ENCODE measurements around the gene PIH1D1. TPM values are rescaled to one million over a fixed set of nuclear protein-coding genes. Genes with fewer than 3 reads are reported as not detected.

PIH1D1 gene
- total and polyA plus RNA-seq, 2 of the 13 experiments (the other 11 are each of a cell fraction or from before 2014, with no cell fraction given), result 110 to 137 TPM

DNA sequence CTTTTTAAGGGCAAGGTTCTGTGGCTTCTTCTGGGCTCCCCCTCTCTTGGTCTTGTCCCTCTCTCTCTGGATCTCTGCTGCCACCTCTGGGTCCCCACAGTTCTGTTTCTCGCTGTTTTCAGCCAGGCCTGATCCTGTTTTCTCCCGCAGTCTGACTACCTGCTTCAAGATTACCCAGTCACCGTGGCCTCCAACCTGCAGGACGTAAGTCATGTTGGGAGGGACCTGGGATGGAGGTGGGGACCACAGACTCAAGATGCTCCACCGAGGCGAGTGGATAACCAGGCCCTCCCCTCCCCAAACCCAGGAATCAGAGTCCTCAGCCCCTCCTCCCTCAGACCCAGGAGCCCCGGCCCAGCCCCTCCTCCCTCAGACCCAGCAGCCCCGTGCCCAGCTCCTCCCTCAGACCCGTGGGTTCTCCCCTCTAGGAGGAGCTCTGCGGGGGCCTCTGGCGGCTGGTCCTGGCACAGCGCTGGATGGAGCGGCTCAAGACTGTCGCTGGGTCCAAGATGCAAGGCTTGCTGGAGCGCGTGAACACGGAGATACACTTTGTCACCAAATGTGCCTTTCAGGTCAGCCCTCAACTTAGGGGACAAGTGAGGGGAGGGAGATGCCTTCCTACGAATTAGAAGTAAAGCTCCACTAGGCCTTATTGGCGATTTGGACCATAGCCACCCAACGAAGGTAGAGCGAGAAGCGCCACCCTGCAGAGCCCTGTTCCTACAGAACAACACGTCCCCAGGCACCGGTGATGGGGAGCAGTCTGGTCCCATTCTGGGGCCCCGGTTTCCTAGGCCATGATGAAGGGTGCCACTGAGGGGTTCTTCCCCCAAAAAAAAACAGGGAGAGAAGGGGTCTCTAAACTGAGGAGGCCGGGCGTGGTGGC lies 24.6 kb upstream of the PIH1D1 start (continued):
- TF ChIP-seq, protein P1, sequence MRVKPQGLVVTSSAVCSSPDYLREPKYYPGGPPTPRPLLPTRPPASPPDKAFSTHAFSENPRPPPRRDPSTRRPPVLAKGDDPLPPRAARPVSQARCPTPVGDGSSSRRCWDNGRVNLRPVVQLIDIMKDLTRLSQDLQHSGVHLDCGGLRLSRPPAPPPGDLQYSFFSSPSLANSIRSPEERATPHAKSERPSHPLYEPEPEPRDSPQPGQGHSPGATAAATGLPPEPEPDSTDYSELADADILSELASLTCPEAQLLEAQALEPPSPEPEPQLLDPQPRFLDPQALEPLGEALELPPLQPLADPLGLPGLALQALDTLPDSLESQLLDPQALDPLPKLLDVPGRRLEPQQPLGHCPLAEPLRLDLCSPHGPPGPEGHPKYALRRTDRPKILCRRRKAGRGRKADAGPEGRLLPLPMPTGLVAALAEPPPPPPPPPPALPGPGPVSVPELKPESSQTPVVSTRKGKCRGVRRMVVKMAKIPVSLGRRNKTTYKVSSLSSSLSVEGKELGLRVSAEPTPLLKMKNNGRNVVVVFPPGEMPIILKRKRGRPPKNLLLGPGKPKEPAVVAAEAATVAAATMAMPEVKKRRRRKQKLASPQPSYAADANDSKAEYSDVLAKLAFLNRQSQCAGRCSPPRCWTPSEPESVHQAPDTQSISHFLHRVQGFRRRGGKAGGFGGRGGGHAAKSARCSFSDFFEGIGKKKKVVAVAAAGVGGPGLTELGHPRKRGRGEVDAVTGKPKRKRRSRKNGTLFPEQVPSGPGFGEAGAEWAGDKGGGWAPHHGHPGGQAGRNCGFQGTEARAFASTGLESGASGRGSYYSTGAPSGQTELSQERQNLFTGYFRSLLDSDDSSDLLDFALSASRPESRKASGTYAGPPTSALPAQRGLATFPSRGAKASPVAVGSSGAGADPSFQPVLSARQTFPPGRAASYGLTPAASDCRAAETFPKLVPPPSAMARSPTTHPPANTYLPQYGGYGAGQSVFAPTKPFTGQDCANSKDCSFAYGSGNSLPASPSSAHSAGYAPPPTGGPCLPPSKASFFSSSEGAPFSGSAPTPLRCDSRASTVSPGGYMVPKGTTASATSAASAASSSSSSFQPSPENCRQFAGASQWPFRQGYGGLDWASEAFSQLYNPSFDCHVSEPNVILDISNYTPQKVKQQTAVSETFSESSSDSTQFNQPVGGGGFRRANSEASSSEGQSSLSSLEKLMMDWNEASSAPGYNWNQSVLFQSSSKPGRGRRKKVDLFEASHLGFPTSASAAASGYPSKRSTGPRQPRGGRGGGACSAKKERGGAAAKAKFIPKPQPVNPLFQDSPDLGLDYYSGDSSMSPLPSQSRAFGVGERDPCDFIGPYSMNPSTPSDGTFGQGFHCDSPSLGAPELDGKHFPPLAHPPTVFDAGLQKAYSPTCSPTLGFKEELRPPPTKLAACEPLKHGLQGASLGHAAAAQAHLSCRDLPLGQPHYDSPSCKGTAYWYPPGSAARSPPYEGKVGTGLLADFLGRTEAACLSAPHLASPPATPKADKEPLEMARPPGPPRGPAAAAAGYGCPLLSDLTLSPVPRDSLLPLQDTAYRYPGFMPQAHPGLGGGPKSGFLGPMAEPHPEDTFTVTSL (CRISPR knock-in tag; IDR thresholded peaks at IDR 0.05; ENCODE audit: borderline replicate concordance), result no peak
- TF ChIP-seq SIN3A (IDR thresholded peaks at IDR 0.05; ENCODE audit: borderline replicate concordance, low read depth, low read length) (no peak), RAD21 (CRISPR knock-in tag; IDR thresholded peaks at IDR 0.05) (peak; percentile 36), FOXO1 (CRISPR knock-in tag; IDR thresholded peaks at IDR 0.05) (no peak), ZFX (CRISPR knock-in tag; IDR thresholded peaks at IDR 0.05; ENCODE audit: low read depth) (peak; percentile 28; the same call in 1 of the 2 replicates), KDM2A (CRISPR knock-in tag; IDR thresholded peaks at IDR 0.05; ENCODE audit: borderline replicate concordance, low read depth) (peak; percentile 50; the same call in 1 of the 2 replicates), ZNF720 (CRISPR knock-in tag; IDR thresholded peaks at IDR 0.05) (no peak), ATF6 (CRISPR knock-in tag; conservative IDR thresholded peaks at IDR 0.05) (no peak), IRF2 (CRISPR knock-in tag; IDR thresholded peaks at IDR 0.05) (no peak), GTF2F1 (IDR thresholded peaks at IDR 0.05; ENCODE audit: low read length) (no peak), BHLHE40 (IDR thresholded peaks at IDR 0.05; ENCODE audit: low read length) (peak; percentile 16; the same call in 1 of the 2 replicates)
- TF ChIP-seq, protein P2, sequence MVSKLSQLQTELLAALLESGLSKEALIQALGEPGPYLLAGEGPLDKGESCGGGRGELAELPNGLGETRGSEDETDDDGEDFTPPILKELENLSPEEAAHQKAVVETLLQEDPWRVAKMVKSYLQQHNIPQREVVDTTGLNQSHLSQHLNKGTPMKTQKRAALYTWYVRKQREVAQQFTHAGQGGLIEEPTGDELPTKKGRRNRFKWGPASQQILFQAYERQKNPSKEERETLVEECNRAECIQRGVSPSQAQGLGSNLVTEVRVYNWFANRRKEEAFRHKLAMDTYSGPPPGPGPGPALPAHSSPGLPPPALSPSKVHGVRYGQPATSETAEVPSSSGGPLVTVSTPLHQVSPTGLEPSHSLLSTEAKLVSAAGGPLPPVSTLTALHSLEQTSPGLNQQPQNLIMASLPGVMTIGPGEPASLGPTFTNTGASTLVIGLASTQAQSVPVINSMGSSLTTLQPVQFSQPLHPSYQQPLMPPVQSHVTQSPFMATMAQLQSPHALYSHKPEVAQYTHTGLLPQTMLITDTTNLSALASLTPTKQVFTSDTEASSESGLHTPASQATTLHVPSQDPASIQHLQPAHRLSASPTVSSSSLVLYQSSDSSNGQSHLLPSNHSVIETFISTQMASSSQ (IDR thresholded peaks at IDR 0.05; ENCODE audit: low read depth), result no peak
- TF ChIP-seq, protein P2 (CRISPR knock-in tag; IDR thresholded peaks at IDR 0.05; ENCODE audit: borderline replicate concordance), result no peak
- TF ChIP-seq, protein P3, sequence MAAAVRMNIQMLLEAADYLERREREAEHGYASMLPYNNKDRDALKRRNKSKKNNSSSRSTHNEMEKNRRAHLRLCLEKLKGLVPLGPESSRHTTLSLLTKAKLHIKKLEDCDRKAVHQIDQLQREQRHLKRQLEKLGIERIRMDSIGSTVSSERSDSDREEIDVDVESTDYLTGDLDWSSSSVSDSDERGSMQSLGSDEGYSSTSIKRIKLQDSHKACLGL (CRISPR knock-in tag; IDR thresholded peaks at IDR 0.05), result no peak
